ENCODE results near the gene ZNF394. TPM values are rescaled to one million over a fixed set of nuclear protein-coding genes. Genes with fewer than 3 reads are reported as not detected.

The ZNF394 gene
- total and polyA plus RNA-seq, 9 of the 15 experiments (the other 6 are each of a cell fraction or from before 2014, with no cell fraction given) = 2.9 to 32.2 (median 24.2) TPM

DNA sequence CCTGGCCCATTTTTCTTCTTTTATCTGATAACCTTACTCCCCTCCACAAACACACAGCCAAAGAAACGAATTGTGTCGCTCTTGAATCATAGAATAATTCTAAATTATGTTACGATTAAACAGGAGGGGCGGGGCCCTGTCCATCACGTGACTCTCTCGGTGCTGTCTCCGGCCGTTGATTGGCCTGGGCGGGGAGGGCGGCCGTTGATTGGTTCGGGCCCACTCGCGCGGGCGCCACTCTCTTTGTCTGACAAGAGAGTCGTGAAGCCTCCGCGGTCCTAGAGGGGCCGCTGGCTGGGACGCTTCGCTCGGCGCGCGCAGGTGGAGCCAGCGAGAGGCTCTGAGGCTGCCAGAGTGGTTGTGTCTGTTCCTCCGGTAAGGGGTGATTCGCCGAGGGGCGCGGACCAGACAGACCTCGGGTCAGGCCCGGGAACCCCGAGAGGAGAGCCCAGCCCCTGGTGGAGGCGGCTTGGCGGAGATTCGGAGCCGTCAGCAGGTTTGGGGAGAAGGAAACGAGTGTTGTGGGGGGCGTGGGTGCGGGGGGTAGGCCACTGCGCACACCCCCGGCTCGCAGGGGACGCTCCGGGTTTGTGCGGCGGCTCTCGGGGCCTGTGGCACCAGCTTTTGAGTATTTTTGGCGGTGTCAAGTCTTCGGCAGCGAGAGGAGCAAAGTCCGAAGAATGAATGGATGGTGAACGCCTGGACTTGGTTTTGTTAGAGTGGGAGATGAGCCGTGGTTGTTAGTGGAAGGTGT is 27.3 kb downstream of the ZNF394 start, which contains the start of gene ZNF789 (continued):
- TF ChIP-seq, protein P1, sequence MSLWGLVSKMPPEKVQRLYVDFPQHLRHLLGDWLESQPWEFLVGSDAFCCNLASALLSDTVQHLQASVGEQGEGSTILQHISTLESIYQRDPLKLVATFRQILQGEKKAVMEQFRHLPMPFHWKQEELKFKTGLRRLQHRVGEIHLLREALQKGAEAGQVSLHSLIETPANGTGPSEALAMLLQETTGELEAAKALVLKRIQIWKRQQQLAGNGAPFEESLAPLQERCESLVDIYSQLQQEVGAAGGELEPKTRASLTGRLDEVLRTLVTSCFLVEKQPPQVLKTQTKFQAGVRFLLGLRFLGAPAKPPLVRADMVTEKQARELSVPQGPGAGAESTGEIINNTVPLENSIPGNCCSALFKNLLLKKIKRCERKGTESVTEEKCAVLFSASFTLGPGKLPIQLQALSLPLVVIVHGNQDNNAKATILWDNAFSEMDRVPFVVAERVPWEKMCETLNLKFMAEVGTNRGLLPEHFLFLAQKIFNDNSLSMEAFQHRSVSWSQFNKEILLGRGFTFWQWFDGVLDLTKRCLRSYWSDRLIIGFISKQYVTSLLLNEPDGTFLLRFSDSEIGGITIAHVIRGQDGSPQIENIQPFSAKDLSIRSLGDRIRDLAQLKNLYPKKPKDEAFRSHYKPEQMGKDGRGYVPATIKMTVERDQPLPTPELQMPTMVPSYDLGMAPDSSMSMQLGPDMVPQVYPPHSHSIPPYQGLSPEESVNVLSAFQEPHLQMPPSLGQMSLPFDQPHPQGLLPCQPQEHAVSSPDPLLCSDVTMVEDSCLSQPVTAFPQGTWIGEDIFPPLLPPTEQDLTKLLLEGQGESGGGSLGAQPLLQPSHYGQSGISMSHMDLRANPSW (CRISPR knock-in tag; IDR thresholded peaks at IDR 0.05) = 0 out of 2 replicates have a peak, but pooled peaks have one; percentile 22
- TF ChIP-seq, protein P2, sequence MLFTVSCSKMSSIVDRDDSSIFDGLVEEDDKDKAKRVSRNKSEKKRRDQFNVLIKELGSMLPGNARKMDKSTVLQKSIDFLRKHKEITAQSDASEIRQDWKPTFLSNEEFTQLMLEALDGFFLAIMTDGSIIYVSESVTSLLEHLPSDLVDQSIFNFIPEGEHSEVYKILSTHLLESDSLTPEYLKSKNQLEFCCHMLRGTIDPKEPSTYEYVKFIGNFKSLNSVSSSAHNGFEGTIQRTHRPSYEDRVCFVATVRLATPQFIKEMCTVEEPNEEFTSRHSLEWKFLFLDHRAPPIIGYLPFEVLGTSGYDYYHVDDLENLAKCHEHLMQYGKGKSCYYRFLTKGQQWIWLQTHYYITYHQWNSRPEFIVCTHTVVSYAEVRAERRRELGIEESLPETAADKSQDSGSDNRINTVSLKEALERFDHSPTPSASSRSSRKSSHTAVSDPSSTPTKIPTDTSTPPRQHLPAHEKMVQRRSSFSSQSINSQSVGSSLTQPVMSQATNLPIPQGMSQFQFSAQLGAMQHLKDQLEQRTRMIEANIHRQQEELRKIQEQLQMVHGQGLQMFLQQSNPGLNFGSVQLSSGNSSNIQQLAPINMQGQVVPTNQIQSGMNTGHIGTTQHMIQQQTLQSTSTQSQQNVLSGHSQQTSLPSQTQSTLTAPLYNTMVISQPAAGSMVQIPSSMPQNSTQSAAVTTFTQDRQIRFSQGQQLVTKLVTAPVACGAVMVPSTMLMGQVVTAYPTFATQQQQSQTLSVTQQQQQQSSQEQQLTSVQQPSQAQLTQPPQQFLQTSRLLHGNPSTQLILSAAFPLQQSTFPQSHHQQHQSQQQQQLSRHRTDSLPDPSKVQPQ (CRISPR knock-in tag; IDR thresholded peaks at IDR 0.05; ENCODE audit: borderline replicate concordance) = 0 out of 2 replicates have a peak, but pooled peaks have one; percentile 34
- TF ChIP-seq ASH1L (IDR thresholded peaks at IDR 0.05; ENCODE audit: borderline replicate concordance, low read depth, partially characterized antibody) (peak; percentile 83), DNMT1 (IDR thresholded peaks at IDR 0.05) (peak; percentile 94; the same call in 1 of the 2 replicates), FOXK2 (conservative IDR thresholded peaks at IDR 0.05 in 1 of 2, IDR thresholded peaks at IDR 0.05 in 1 of 2; ENCODE audit: low read depth in 2 of 2) (peak; percentile 9 to 79; a peak in 3 of 4 replicates), ZNF79 (CRISPR knock-in tag; IDR thresholded peaks at IDR 0.05; ENCODE audit: low read depth) (no peak), ZNF431 (CRISPR knock-in tag; IDR thresholded peaks at IDR 0.05) (0 out of 2 replicates have a peak, but pooled peaks have one; percentile 16), ZNF41 (CRISPR knock-in tag; conservative IDR thresholded peaks at IDR 0.05) (0 out of 2 replicates have a peak, but pooled peaks have one; percentile 34), RAD51 (IDR thresholded peaks at IDR 0.05; ENCODE audit: borderline replicate concordance, low read depth) (peak; percentile 99), C11orf30 (IDR thresholded peaks at IDR 0.05; ENCODE audit: low read depth) (peak; percentile 87), SNIP1 (IDR thresholded peaks at IDR 0.05; ENCODE audit: low read depth) (peak; percentile 86), ZNF212 (CRISPR knock-in tag; IDR thresholded peaks at IDR 0.05) (0 out of 2 replicates have a peak, but pooled peaks have one; percentile 53), TEAD1 (CRISPR knock-in tag; IDR thresholded peaks at IDR 0.05) (0 out of 4 replicates have a peak, but pooled peaks of 1 of the 2 experiments have one; percentile 37), NR2C1 (IDR thresholded peaks at IDR 0.05) (peak; percentile 79), NR2C1 (tag; IDR thresholded peaks at IDR 0.05) (no peak)
- TF ChIP-seq, protein P3, sequence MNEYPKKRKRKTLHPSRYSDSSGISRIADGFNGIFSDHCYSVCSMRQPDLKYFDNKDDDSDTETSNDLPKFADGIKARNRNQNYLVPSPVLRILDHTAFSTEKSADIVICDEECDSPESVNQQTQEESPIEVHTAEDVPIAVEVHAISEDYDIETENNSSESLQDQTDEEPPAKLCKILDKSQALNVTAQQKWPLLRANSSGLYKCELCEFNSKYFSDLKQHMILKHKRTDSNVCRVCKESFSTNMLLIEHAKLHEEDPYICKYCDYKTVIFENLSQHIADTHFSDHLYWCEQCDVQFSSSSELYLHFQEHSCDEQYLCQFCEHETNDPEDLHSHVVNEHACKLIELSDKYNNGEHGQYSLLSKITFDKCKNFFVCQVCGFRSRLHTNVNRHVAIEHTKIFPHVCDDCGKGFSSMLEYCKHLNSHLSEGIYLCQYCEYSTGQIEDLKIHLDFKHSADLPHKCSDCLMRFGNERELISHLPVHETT (CRISPR knock-in tag; conservative IDR thresholded peaks at IDR 0.05 in 1 of 2, IDR thresholded peaks at IDR 0.05 in 1 of 2) = peak in 1 of 2 experiments; percentile 74; a peak in 2 of 4 replicates
- TF ChIP-seq, protein P4, sequence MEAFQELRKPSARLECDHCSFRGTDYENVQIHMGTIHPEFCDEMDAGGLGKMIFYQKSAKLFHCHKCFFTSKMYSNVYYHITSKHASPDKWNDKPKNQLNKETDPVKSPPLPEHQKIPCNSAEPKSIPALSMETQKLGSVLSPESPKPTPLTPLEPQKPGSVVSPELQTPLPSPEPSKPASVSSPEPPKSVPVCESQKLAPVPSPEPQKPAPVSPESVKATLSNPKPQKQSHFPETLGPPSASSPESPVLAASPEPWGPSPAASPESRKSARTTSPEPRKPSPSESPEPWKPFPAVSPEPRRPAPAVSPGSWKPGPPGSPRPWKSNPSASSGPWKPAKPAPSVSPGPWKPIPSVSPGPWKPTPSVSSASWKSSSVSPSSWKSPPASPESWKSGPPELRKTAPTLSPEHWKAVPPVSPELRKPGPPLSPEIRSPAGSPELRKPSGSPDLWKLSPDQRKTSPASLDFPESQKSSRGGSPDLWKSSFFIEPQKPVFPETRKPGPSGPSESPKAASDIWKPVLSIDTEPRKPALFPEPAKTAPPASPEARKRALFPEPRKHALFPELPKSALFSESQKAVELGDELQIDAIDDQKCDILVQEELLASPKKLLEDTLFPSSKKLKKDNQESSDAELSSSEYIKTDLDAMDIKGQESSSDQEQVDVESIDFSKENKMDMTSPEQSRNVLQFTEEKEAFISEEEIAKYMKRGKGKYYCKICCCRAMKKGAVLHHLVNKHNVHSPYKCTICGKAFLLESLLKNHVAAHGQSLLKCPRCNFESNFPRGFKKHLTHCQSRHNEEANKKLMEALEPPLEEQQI (IDR thresholded peaks at IDR 0.05) = no peak

All from K562 (cell line).